ENCODE measurements around the gene GALNT13.

GRCh38 chr2:154374416-154374815 lies 502.7 kb downstream of the GALNT13 start:
- TF ChIP-seq CTCF (conservative IDR thresholded peaks at IDR 0.05; ENCODE audit: low read length) (no peak), EZH2phosphoT487 (IDR thresholded peaks at IDR 0.05; ENCODE audit: borderline replicate concordance) (no peak)
